ENCODE results near the gene CNTNAP5.

CNTNAP5 gene

GRCh38 chr2:124692216-124692615, 667.1 kb downstream of the CNTNAP5 start:
- TF ChIP-seq CTCF (conservative IDR thresholded peaks at IDR 0.05; ENCODE audit: low read length), result no peak
- no peak overlapping the region for H3K4me3 ChIP-seq (ENCODE audit: low read length)
- no peak for DNase-seq (ENCODE audit: low read depth)

GRCh38 chr2:124692707-124693106, 667.6 kb downstream of the CNTNAP5 start:
- no peak overlapping the region for H3K4me3 ChIP-seq (ENCODE audit: low read length)
- no peak for DNase-seq (ENCODE audit: low read depth)
- no peak for TF ChIP-seq CTCF (conservative IDR thresholded peaks at IDR 0.05; ENCODE audit: low read length)

GRCh38 chr2:124693156-124693555, 668.1 kb downstream of the CNTNAP5 start:
- no peak overlapping the region for H3K4me3 ChIP-seq (ENCODE audit: low read length)
- no peak for TF ChIP-seq CTCF (conservative IDR thresholded peaks at IDR 0.05; ENCODE audit: low read length)
- DNase-seq (ENCODE audit: low read depth), result no peak

- TF ChIP-seq CTCF (conservative IDR thresholded peaks at IDR 0.05; ENCODE audit: low read length), result no peak
These were observed 674.0 kb downstream of the CNTNAP5 start for GRCh38 chr2:124698979-124699565.

GRCh38 chr2:124702777-124703176, 677.7 kb downstream of the CNTNAP5 start:
- H3K4me3 ChIP-seq (ENCODE audit: low read length), result no peak overlapping the region
- no peak for TF ChIP-seq CTCF (conservative IDR thresholded peaks at IDR 0.05; ENCODE audit: low read length)
- DNase-seq (ENCODE audit: low read depth), result no peak

More at GRCh38 chr2:124698979-124699565, 674.0 kb downstream of the CNTNAP5 start:
- DNase-seq (ENCODE audit: low read depth), result no peak
- H3K4me3 ChIP-seq (ENCODE audit: low read length), result no peak overlapping the region

GRCh38 chr2:124704071-124704925, 679.2 kb downstream of the CNTNAP5 start:
- H3K4me3 ChIP-seq (ENCODE audit: low read length), result no peak overlapping the region
- no peak for DNase-seq (ENCODE audit: low read depth)
- no peak for TF ChIP-seq CTCF (conservative IDR thresholded peaks at IDR 0.05; ENCODE audit: low read length)

GRCh38 chr2:124708661-124709060, 683.6 kb downstream of the CNTNAP5 start:
- no peak for DNase-seq (ENCODE audit: low read depth)
- H3K4me3 ChIP-seq (ENCODE audit: low read length), result no peak overlapping the region
- TF ChIP-seq CTCF (conservative IDR thresholded peaks at IDR 0.05; ENCODE audit: low read length), result no peak

Data from AG10803 (cell line).